ENCODE measurements around the gene ITSN1. TPM values are rescaled to one million over a fixed set of nuclear protein-coding genes. Genes with fewer than 3 reads are reported as not detected.

The ITSN1 gene
- total and polyA plus RNA-seq, 2 experiments from 2014 or later = 77.9 to 95.7 TPM

- peaks cover 38% of the 10 kb centered on the region for H3K4me1 ChIP-seq (ENCODE audit: insufficient read depth)
- H3K27ac ChIP-seq (ENCODE audit: low read depth) = no peak overlapping the region; the same call in 1 of the 2 replicates
- no peak for DNase-seq (ENCODE audit: low spot score)
- no peak overlapping the region for H3K27ac Mint-ChIP-seq
- H3K4me2 ChIP-seq = no peak overlapping the region
- TF ChIP-seq EZH2phosphoT487 (IDR thresholded peaks at IDR 0.05; ENCODE audit: unreplicated experiment) (no peak), STAT1 (IDR thresholded peaks at IDR 0.05; ENCODE audit: unreplicated experiment) (no peak), EZH2 (IDR thresholded peaks at IDR 0.05; ENCODE audit: low read depth, unreplicated experiment) (no peak), POLR2AphosphoS5 (IDR thresholded peaks at IDR 0.05; ENCODE audit: low read depth) (no peak), CREB1 (CRISPR knock-in tag; IDR thresholded peaks at IDR 0.05; ENCODE audit: low read depth) (no peak), JUNB (IDR thresholded peaks at IDR 0.05; ENCODE audit: unreplicated experiment) (no peak), ZNF331 (CRISPR knock-in tag; IDR thresholded peaks at IDR 0.05; ENCODE audit: low read depth) (no peak), NANOG (IDR thresholded peaks at IDR 0.05; ENCODE audit: borderline replicate concordance) (no peak), ZNF114 (CRISPR knock-in tag; IDR thresholded peaks at IDR 0.05) (no peak), REST (IDR thresholded peaks at IDR 0.05; ENCODE audit: unreplicated experiment) (no peak), ZNF462 (CRISPR knock-in tag; IDR thresholded peaks at IDR 0.05) (no peak)
- TF ChIP-seq, protein P1, sequence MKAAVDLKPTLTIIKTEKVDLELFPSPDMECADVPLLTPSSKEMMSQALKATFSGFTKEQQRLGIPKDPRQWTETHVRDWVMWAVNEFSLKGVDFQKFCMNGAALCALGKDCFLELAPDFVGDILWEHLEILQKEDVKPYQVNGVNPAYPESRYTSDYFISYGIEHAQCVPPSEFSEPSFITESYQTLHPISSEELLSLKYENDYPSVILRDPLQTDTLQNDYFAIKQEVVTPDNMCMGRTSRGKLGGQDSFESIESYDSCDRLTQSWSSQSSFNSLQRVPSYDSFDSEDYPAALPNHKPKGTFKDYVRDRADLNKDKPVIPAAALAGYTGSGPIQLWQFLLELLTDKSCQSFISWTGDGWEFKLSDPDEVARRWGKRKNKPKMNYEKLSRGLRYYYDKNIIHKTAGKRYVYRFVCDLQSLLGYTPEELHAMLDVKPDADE (IDR thresholded peaks at IDR 0.05) = no peak
- TF ChIP-seq, protein P2, sequence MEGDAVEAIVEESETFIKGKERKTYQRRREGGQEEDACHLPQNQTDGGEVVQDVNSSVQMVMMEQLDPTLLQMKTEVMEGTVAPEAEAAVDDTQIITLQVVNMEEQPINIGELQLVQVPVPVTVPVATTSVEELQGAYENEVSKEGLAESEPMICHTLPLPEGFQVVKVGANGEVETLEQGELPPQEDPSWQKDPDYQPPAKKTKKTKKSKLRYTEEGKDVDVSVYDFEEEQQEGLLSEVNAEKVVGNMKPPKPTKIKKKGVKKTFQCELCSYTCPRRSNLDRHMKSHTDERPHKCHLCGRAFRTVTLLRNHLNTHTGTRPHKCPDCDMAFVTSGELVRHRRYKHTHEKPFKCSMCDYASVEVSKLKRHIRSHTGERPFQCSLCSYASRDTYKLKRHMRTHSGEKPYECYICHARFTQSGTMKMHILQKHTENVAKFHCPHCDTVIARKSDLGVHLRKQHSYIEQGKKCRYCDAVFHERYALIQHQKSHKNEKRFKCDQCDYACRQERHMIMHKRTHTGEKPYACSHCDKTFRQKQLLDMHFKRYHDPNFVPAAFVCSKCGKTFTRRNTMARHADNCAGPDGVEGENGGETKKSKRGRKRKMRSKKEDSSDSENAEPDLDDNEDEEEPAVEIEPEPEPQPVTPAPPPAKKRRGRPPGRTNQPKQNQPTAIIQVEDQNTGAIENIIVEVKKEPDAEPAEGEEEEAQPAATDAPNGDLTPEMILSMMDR (conservative IDR thresholded peaks at IDR 0.05; ENCODE audit: low read depth in 2 of 2) = no peak
- H3K4me1 Mint-ChIP-seq = peaks cover 49% of the 10 kb centered on the region
- no peak for ATAC-seq
- no peaks in the 10 kb centered on the region; the same call in 2 of the 3 replicates for H3K36me3 Mint-ChIP-seq (ENCODE audit: low read depth)
- H3K4me3 Mint-ChIP-seq = no peak overlapping the region
- H2AFZ ChIP-seq = no peak overlapping the region
- H3F3A ChIP-seq (replicated peaks; ENCODE audit: low read depth) = no peaks in the 10 kb centered on the region
- no peaks in the 10 kb centered on the region; the same call in 2 of the 3 replicates for H3K9me3 Mint-ChIP-seq
- H3K9me2 ChIP-seq (ENCODE audit: insufficient read depth) = no peaks in the 10 kb centered on the region
- peaks cover 100% of the 10 kb centered on the region for H3K79me2 ChIP-seq (replicated peaks; ENCODE audit: insufficient read depth)
- peaks cover 39% of the 10 kb centered on the region for H4K20me1 ChIP-seq (replicated peaks; ENCODE audit: insufficient read depth)
- H3K36me3 ChIP-seq (ENCODE audit: insufficient read depth) = no peaks in the 10 kb centered on the region
- no peaks in the 10 kb centered on the region for H3K27me3 ChIP-seq (ENCODE audit: insufficient read depth)
- H3K27me3 Mint-ChIP-seq (ENCODE audit: insufficient read depth, low read depth, poor library complexity) = peaks cover 2% of the 10 kb centered on the region
- H3K4me3 ChIP-seq = no peak overlapping the region
Observed at GRCh38 chr21:33696465-33696864, 54.2 kb downstream of the ITSN1 start.
